Stomach (tissue), 9 donors: ENCODE measurements around the gene ANKRD12. TPM values are rescaled to one million over a fixed set of nuclear protein-coding genes. Genes with fewer than 3 reads are reported as not detected.

ENCODE experiments used
- DNase-seq, 2 donors: peaks; one replicate each; pipeline versions ENCODE4 v3.0.0 to v3.0.0-alpha.2; 2013 to 2019
- H3K27ac ChIP-seq, 5 donors: fragments of 200-600 bp in 4 of 5; sonication (generic) in 4 of 5; one replicate each; pipeline ENCODE4 v1.5.1; 2013 to 2019; ENCODE audit warnings: mild to moderate bottlenecking in 1 of 5, moderate library complexity in 1 of 5
- H3K27me3 ChIP-seq, 3 donors: fragments of 200-600 bp; sonication (generic); one replicate each; pipeline ENCODE4 v1.5.1; 2017 to 2019; ENCODE audit warnings: mixed run types in 1 of 3
- H3K36me3 ChIP-seq, 4 donors: fragments of 200-600 bp; sonication (generic); 1 replicate in 3 of 4; 2 replicates in 1 of 4; pipeline ENCODE4 v1.5.1; 2016 to 2019
- H3K4me1 ChIP-seq, 4 donors: fragments of 200-600 bp; sonication (generic); one replicate each; pipeline ENCODE4 v1.5.1; 2016 to 2019
- H3K4me3 ChIP-seq, 4 donors: fragments of 200-600 bp; sonication (generic) in 3 of 4; one replicate each; pipeline ENCODE4 v1.5.1; 2016 to 2019; ENCODE audit warnings: mild to moderate bottlenecking in 1 of 4
- H3K9me3 ChIP-seq, 4 donors: fragments of 200-600 bp; sonication (generic); one replicate each; pipeline ENCODE4 v1.5.1; 2016 to 2019
- EP300 ChIP-seq: sonication (generic); formaldehyde crosslinking; IDR thresholded peaks from one replicate; pipeline ENCODE4 v1.6.1; 2017; ENCODE audit warnings: antibody characterized with exemption
- POLR2A ChIP-seq, 4 donors: fragments of 450-650 bp; IDR thresholded peaks; one replicate each; pipeline ENCODE4 v1.6.1; 2016; ENCODE audit warnings: antibody characterized with exemption in 4 of 4, control low read depth in 2 of 4, mild to moderate bottlenecking in 1 of 4, moderate library complexity in 1 of 4
- POLR2AphosphoS5 ChIP-seq, 3 donors: sonication (generic); formaldehyde crosslinking; IDR thresholded peaks; one replicate each; pipeline ENCODE4 v1.6.1; 2016; ENCODE audit warnings: antibody characterized with exemption in 3 of 3
- WGBS, 5 donors: extraction: QIAGEN DNeasy Blood & Tissue Kit in 3 of 5; methylation state at CpG; one replicate each; pipeline versions ENCODE4 v1.1.5 to v1.1.7; 2013 to 2018; 5-methylcytosine and 5-hydroxymethylcytosine counted together
- intact Hi-C: fragments of 100-400 bp; cut with DNase I; formaldehyde crosslinking; loops from one replicate; pipeline ENCODE4 v1.15.1; 2023; ENCODE audit warnings: low total_unique reads
- polyA plus RNA-seq, 3 donors: library from polyadenylated mRNA; stranded (reverse); fragments of 200-250 nt; gene quantifications; one replicate each; pipeline ENCODE4 v1.2.3, GENCODE V29; 2013
- total RNA-seq, 5 donors: library from RNA; depleted of rRNA; stranded (reverse); fragments of >200 nt; gene quantifications; one replicate each; pipeline versions ENCODE4 v1.1.0 to v1.2.3, GENCODE V29; 2014 to 2016
- TF ChIP-seq, protein P1 (sequence below), 7 experiments: fragments of 450-650 bp in 4 of 7; fragments of 200-600 bp in 3 of 7; sonication (generic) in 3 of 7; IDR thresholded peaks; one replicate each; pipeline ENCODE4 v1.5.1; 2016 to 2019; ENCODE audit warnings: antibody characterized with exemption in 7 of 7, control low read depth in 2 of 7, mild to moderate bottlenecking in 1 of 7
- donor health status: healthy with polysubstance abuse.
- donor health status: Bipolar disorder and iron deficiency.
- donor health status: healthy.

ANKRD12 gene
- total and polyA plus RNA-seq, 8 donors, result 10.0 to 85.5 (median 46.0) TPM

DNA sequence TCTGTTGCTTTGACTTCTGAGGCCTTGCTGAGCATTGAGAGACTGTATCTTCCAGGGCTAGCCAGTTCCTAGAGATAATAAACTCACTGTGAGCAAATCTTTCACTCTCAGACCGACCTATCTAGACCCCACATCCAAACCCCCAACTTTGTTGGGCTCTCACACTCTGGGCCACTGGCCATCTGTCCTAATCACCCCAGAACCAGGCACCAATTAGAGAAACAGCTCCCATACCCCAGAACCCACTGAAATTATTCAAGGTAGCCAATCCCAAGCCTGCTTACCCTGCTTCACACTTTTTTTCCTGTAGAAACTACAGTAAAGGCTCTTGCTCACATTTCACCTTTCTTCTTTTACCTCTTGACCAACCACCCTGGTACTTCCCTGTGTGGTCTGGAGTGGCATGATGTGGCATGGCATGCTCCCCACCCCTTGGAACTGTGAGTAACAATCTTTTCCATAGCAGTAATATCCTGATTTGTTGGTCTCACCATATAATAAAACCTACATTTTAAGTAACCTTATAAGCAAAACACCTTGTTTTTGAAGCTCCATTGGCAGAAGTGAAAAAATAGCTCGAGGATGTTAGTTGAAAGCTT lies 55.2 kb downstream of the ANKRD12 start:
- Histone ChIP-seq H3K4me1 (peaks cover 0 to 12% (median 3%) of the 10 kb centered on the region in 4 donors), H3K4me3 (no peak overlapping the region), H3K36me3 (peaks cover 0 to 59% (median 43%) of the 10 kb centered on the region in 4 donors), H3K9me3 (no peaks in the 10 kb centered on the region), H3K27me3 (no peaks in the 10 kb centered on the region), H3K27ac (no peak overlapping the region)
- WGBS, 5 donors, result 91 to 100% (median 94%) methylated on average over 2 of the region's 2 CpGs
- TF ChIP-seq EP300 (no peak), POLR2A (IDR thresholded peaks at IDR 0.05) (no peak), POLR2AphosphoS5 (IDR thresholded peaks at IDR 0.05) (no peak)
- TF ChIP-seq, protein P1, sequence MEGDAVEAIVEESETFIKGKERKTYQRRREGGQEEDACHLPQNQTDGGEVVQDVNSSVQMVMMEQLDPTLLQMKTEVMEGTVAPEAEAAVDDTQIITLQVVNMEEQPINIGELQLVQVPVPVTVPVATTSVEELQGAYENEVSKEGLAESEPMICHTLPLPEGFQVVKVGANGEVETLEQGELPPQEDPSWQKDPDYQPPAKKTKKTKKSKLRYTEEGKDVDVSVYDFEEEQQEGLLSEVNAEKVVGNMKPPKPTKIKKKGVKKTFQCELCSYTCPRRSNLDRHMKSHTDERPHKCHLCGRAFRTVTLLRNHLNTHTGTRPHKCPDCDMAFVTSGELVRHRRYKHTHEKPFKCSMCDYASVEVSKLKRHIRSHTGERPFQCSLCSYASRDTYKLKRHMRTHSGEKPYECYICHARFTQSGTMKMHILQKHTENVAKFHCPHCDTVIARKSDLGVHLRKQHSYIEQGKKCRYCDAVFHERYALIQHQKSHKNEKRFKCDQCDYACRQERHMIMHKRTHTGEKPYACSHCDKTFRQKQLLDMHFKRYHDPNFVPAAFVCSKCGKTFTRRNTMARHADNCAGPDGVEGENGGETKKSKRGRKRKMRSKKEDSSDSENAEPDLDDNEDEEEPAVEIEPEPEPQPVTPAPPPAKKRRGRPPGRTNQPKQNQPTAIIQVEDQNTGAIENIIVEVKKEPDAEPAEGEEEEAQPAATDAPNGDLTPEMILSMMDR (IDR thresholded peaks at IDR 0.05), result no peak
- intact Hi-C loops, result no loop called here
- no peak for DNase-seq

DNA sequence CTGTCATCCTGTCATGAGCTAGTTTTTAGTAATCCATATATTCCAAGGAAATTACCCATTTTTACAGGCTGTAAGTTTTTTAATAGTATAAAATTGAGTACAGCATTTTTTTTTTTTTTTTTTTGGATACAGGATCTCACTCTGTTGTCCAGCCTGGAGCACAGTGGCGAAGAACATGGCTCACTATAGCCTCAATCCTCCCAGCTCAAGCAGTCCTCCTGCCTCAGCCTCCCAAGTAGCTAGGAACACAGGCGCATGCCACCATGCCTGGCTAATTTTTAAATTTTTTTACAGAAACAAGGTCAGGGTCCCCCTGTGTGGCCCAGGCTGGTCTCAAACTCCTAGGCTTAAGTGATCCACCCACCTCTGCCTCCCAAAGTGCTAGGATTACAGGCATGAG lies 56.5 kb downstream of the ANKRD12 start:
- TF ChIP-seq POLR2AphosphoS5 (IDR thresholded peaks at IDR 0.05) (no peak), EP300 (no peak), POLR2A (IDR thresholded peaks at IDR 0.05) (no peak)
- TF ChIP-seq, protein P1 (IDR thresholded peaks at IDR 0.05), result no peak
- Histone ChIP-seq H3K9me3 (no peaks in the 10 kb centered on the region), H3K4me3 (no peak overlapping the region), H3K36me3 (peaks cover 0 to 55% (median 39%) of the 10 kb centered on the region in 4 donors), H3K27me3 (no peaks in the 10 kb centered on the region), H3K27ac (no peak overlapping the region), H3K4me1 (peaks cover 0 to 12% (median 3%) of the 10 kb centered on the region in 4 donors)
- intact Hi-C loops, result no loop called here
- WGBS, 5 donors, result 94 to 100% (median 100%) methylated on average over 2 of the region's 2 CpGs
- DNase-seq, result no peak

DNA sequence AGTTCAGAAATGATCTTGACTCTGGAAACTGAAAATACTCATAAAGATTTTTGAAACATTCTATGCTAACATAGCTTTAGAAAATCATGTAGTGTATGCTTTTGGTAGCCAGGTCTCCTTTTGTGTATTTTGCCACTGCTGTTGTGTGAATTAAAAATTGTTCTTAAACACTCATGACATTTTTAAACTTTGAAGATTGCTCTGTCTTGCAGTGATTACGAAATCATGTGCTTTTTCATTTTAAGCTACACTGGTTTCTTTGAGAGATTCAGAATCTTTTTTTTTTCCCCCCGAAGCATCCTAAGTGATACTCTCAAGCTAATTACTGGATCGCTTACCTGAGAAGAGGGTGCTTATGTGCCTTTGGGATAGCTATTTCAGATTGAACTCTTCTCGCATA lies 60.0 kb downstream of the ANKRD12 start:
- peaks cover 0 to 28% (median 7%) of the 10 kb centered on the region in 4 donors for H3K4me1 ChIP-seq
- no peaks in the 10 kb centered on the region for H3K27me3 ChIP-seq
- TF ChIP-seq EP300, result no peak
- TF ChIP-seq POLR2AphosphoS5 (IDR thresholded peaks at IDR 0.05), result no peak
- TF ChIP-seq, protein P1 (IDR thresholded peaks at IDR 0.05), result no peak
- H3K36me3 ChIP-seq, result peaks cover 0 to 36% (median 25%) of the 10 kb centered on the region in 4 donors
- intact Hi-C loops, result no loop called here
- 93 to 99% (median 97%) methylated on average over 4 of the region's 4 CpGs for WGBS, 5 donors
- H3K9me3 ChIP-seq, result no peaks in the 10 kb centered on the region
- no peak overlapping the region for H3K27ac ChIP-seq
- no peak overlapping the region for H3K4me3 ChIP-seq
- DNase-seq, result no peak

DNA sequence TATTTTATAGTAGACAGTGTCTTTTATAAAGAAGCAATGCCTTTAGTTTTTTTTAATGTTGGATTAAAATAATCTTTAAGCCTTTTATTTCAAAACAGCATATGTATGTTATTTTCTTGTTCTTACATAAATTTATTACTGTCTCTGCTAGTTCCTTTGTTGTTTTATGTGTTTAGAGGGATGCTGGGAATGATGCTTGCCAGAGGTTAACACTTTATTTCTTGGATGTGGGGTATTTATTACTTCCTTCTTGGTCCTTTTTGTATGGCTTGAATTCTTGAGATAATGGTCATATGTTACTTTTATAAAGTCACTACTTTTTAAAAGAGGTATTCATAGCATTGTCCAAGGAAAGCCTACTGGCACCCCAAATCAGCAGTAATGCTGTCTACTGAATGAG lies 63.1 kb downstream of the ANKRD12 start:
- TF ChIP-seq POLR2AphosphoS5 (IDR thresholded peaks at IDR 0.05) (no peak), EP300 (no peak), POLR2A (IDR thresholded peaks at IDR 0.05) (no peak)
- TF ChIP-seq, protein P1 (IDR thresholded peaks at IDR 0.05), result no peak
- intact Hi-C loops, result no loop called here
- H3K27me3 ChIP-seq, result no peaks in the 10 kb centered on the region

More for the DNA sequence above, 63.1 kb downstream of the ANKRD12 start:
- H3K27ac ChIP-seq, result no peak overlapping the region
- no peaks in the 10 kb centered on the region for H3K9me3 ChIP-seq
- H3K36me3 ChIP-seq, result peaks cover 0 to 39% (median 26%) of the 10 kb centered on the region in 4 donors
- no peak for DNase-seq
- H3K4me1 ChIP-seq, result peaks cover 0 to 28% (median 9%) of the 10 kb centered on the region in 4 donors
- H3K4me3 ChIP-seq, result no peak overlapping the region
